PC-9 (cell line): ENCODE data around the gene AGBL4. TPM values are rescaled to one million over a fixed set of nuclear protein-coding genes. Genes with fewer than 3 reads are reported as not detected.

ENCODE experiments used
- BruUV-seq: library from RNA; stranded (reverse); fragments of 400-500 nt; replicated peaks from 2 replicates; lab custom pipeline; 2021; lab: Mats Ljungman, UMichigan
- CTCF ChIA-PET: fragments of 300-600 bp; sonication (Branson Sonifier 250); formaldehyde crosslinking; loops from one replicate; lab custom pipeline; 2022; ENCODE audit warnings: antibody characterized with exemption; lab: Charles Lee
- POLR2A ChIA-PET: fragments of 300-600 bp; sonication (Branson Sonifier 250); formaldehyde crosslinking; loops from one replicate; lab custom pipeline; 2022; ENCODE audit warnings: antibody characterized with exemption; ENCODE audit not compliant: unreplicated experiment; lab: Charles Lee
- DNase-seq, 2 experiments: peaks; one replicate each; pipeline versions ENCODE4 v3.0.0 to v3.0.0-alpha.2; 2015 to 2022; ENCODE audit warnings: mixed read lengths in 1 of 2
- H2AFZ ChIP-seq: fragments of 200-600 bp; sonication (generic); 2 replicates; pipeline ENCODE4 v1.8.1; 2017; ENCODE audit warnings: antibody characterized with exemption
- H3F3A ChIP-seq: fragments of 200-600 bp; sonication (generic); 2 replicates; pipeline ENCODE4 v1.8.1; 2017; ENCODE audit warnings: antibody characterized with exemption, mild to moderate bottlenecking, low read depth; ENCODE audit not compliant: insufficient read depth
- H3K27ac ChIP-seq: fragments of 200-600 bp; sonication (generic); 2 replicates; pipeline ENCODE4 v1.6.1; 2016; ENCODE audit warnings: mixed run types
- H3K27me3 ChIP-seq: fragments of 200-600 bp; sonication (generic); 2 replicates; pipeline ENCODE4 v1.6.1; 2016; ENCODE audit warnings: low read depth, mixed run types; ENCODE audit not compliant: insufficient read depth
- H3K36me3 ChIP-seq: fragments of 200-600 bp; sonication (generic); 2 replicates; pipeline ENCODE4 v1.6.1; 2016; ENCODE audit warnings: low read depth, mixed run types
- H3K4me1 ChIP-seq: fragments of 200-600 bp; sonication (generic); replicated peaks from 2 replicates; pipeline ENCODE4 v1.6.1; 2016; ENCODE audit warnings: mixed run types; ENCODE audit not compliant: insufficient read depth
- H3K4me2 ChIP-seq: fragments of 200-600 bp; sonication (generic); 2 replicates; pipeline ENCODE4 v1.6.1; 2017; ENCODE audit warnings: mixed run types
- H3K4me3 ChIP-seq: fragments of 200-600 bp; sonication (generic); 2 replicates; pipeline ENCODE4 v1.6.1; 2016; ENCODE audit warnings: mixed run types
- H3K79me2 ChIP-seq: fragments of 200-600 bp; sonication (generic); 2 replicates; pipeline ENCODE4 v1.6.1; 2017; ENCODE audit warnings: low read depth, mixed run types
- H3K9me2 ChIP-seq: fragments of 200-600 bp; sonication (generic); 2 replicates; pipeline ENCODE4 v1.8.1; 2017; ENCODE audit warnings: mild to moderate bottlenecking; ENCODE audit not compliant: insufficient read depth
- H3K9me3 ChIP-seq: fragments of 200-600 bp; sonication (generic); 2 replicates; pipeline ENCODE4 v1.8.1; 2016; ENCODE audit warnings: low read depth; ENCODE audit not compliant: insufficient read depth
- H4K20me1 ChIP-seq: fragments of 200-600 bp; sonication (generic); 2 replicates; pipeline ENCODE4 v1.8.1; 2017; ENCODE audit not compliant: insufficient read depth
- CTCF ChIP-seq: fragments of 200-600 bp; sonication (generic); conservative IDR thresholded peaks from 2 replicates; pipeline ENCODE4 v1.6.1; 2017; ENCODE audit warnings: mixed run types, antibody characterized with exemption, mild to moderate bottlenecking, moderate library complexity
- EZH2 ChIP-seq: fragments of 200-600 bp; sonication (generic); IDR thresholded peaks from 2 replicates; pipeline ENCODE4 v1.8.0; 2017; ENCODE audit warnings: antibody characterized with exemption, low read depth
- intact Hi-C: fragments of 100-400 bp; cut with micrococcal nuclease; formaldehyde crosslinking; loops from one replicate; pipeline ENCODE4 v1.10.0; 2022; ENCODE audit not compliant: unreplicated experiment
- total RNA-seq: library from RNA; stranded (reverse); gene quantifications from 2 replicates; pipeline ENCODE4 v1.2.3, GENCODE V29; 2021

The AGBL4 gene
- total RNA-seq, 1 experiment from 2014 or later = not detected

- Histone ChIP-seq H3K27ac (no peak overlapping the region), H3K36me3 (no peaks in the 10 kb centered on the region), H3K79me2 (no peaks in the 10 kb centered on the region), H3K27me3 (no peaks in the 10 kb centered on the region), H3K9me2 (no peaks in the 10 kb centered on the region), H3K4me3 (no peak overlapping the region), H2AFZ (no peak overlapping the region), H3K4me1 (no peaks in the 10 kb centered on the region), H3F3A (no peaks in the 10 kb centered on the region), H3K4me2 (no peak overlapping the region), H3K9me3 (0 out of 2 replicates have a peak, but pooled peaks cover 5% of the 10 kb centered on the region), H4K20me1 (no peaks in the 10 kb centered on the region)
- TF ChIP-seq EZH2 (no peak), CTCF (no peak)
- intact Hi-C loops = no loop called here
- DNase-seq = no peak
- ChIA-PET POLR2A (no interaction called here), CTCF (no interaction called here)
- BruUV-seq = no TSS peak
Observed at GRCh38 chr1:49466961-49467360, 556.8 kb downstream of the AGBL4 start.

GRCh38 chr1:49465486-49466185, 558.1 kb downstream of the AGBL4 start:
- intact Hi-C loops = no loop called here
- H3K4me2 ChIP-seq = no peak overlapping the region
- H3K9me2 ChIP-seq = no peaks in the 10 kb centered on the region
- H2AFZ ChIP-seq = no peak overlapping the region
- H3F3A ChIP-seq = no peaks in the 10 kb centered on the region
- TF ChIP-seq EZH2 (no peak), CTCF (no peak)
- H3K4me1 ChIP-seq = no peaks in the 10 kb centered on the region
- ChIA-PET POLR2A (no interaction called here), CTCF (no interaction called here)
- H3K27ac ChIP-seq = no peak overlapping the region
- H3K9me3 ChIP-seq = 0 out of 2 replicates have a peak, but pooled peaks cover 5% of the 10 kb centered on the region
- no peaks in the 10 kb centered on the region for H3K79me2 ChIP-seq
- no peak overlapping the region for H3K4me3 ChIP-seq
- no peaks in the 10 kb centered on the region for H3K36me3 ChIP-seq
- H4K20me1 ChIP-seq = no peaks in the 10 kb centered on the region
- no peaks in the 10 kb centered on the region for H3K27me3 ChIP-seq
- no peak for DNase-seq
- BruUV-seq = no TSS peak

GRCh38 chr1:49448200-49448599, 575.6 kb downstream of the AGBL4 start:
- Histone ChIP-seq H3K4me2 (no peak overlapping the region), H4K20me1 (no peaks in the 10 kb centered on the region), H3F3A (no peaks in the 10 kb centered on the region), H3K4me3 (no peak overlapping the region), H3K9me2 (no peaks in the 10 kb centered on the region), H3K4me1 (no peaks in the 10 kb centered on the region), H3K79me2 (no peaks in the 10 kb centered on the region), H3K27ac (no peak overlapping the region), H2AFZ (no peak overlapping the region), H3K36me3 (no peaks in the 10 kb centered on the region), H3K27me3 (no peaks in the 10 kb centered on the region), H3K9me3 (no peaks in the 10 kb centered on the region)
- TF ChIP-seq CTCF = no peak
- TF ChIP-seq EZH2 = no peak
- no TSS peak for BruUV-seq
- POLR2A ChIA-PET = no interaction called here
- no peak for DNase-seq
- CTCF ChIA-PET = no interaction called here
- intact Hi-C loops = no loop called here
